Osteocyte (in vitro differentiated cells): ENCODE data around the gene RHO. TPM values are rescaled to one million over a fixed set of nuclear protein-coding genes. Genes with fewer than 3 reads are reported as not detected.

Experiments used
- DNase-seq: peaks from one replicate; pipeline ENCODE4 v3.0.0; 2021; ENCODE audit warnings: mixed read lengths; ENCODE audit not compliant: unreplicated experiment; ENCODE audit errors: extremely low spot score
- H3K27ac Mint-ChIP-seq: one replicate; pipeline ENCODE4 v1.8.0; 2021; ENCODE audit warnings: mild to moderate bottlenecking, mixed read lengths; ENCODE audit not compliant: unreplicated experiment
- H3K27me3 Mint-ChIP-seq: one replicate; pipeline ENCODE4 v1.8.0; 2021; ENCODE audit warnings: mixed read lengths; ENCODE audit not compliant: unreplicated experiment
- H3K36me3 Mint-ChIP-seq: one replicate; pipeline ENCODE4 v1.8.0; 2021; ENCODE audit warnings: mixed read lengths; ENCODE audit not compliant: unreplicated experiment
- H3K4me1 Mint-ChIP-seq: one replicate; pipeline ENCODE4 v1.8.0; 2021; ENCODE audit warnings: mixed read lengths; ENCODE audit not compliant: unreplicated experiment
- H3K4me3 Mint-ChIP-seq: one replicate; pipeline ENCODE4 v1.8.0; 2021; ENCODE audit warnings: mild to moderate bottlenecking, moderate library complexity, mixed read lengths; ENCODE audit not compliant: unreplicated experiment
- H3K9me3 Mint-ChIP-seq: one replicate; pipeline ENCODE4 v1.8.0; 2021; ENCODE audit warnings: mixed read lengths; ENCODE audit not compliant: unreplicated experiment
- total RNA-seq: library from RNA; stranded (reverse); gene quantifications from 2 replicates; pipeline ENCODE4 v1.2.1, GENCODE V29; 2021
- TF ChIP-seq, protein P1 (sequence below): fragments of 200-600 bp; sonication (generic); IDR thresholded peaks from 2 replicates; pipeline ENCODE4 v1.5.0; 2021; ENCODE audit warnings: antibody characterized with exemption, mild to moderate bottlenecking, moderate library complexity

The RHO gene
- total RNA-seq, 1 donor from 2014 or later, result not detected

DNA sequence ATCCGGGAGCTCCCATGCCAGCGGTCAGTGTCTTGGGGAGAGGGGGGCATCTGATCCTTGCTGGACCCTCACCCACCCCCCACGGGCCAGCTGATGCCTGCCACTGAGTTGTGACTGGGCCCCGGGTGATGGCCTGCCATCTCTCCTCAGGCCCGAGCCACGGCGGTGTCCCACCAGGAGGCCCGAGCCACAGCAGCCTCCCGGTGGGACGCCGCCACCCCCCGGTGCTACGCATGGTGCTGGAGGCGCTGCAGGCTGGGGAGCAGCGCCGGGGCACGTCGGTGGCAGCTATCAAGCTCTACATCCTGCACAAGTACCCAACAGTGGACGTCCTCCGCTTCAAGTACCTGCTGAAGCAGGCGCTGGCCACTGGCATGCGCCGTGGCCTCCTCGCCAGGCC lies 18.8 kb downstream of the RHO start:
- TF ChIP-seq, protein P1, sequence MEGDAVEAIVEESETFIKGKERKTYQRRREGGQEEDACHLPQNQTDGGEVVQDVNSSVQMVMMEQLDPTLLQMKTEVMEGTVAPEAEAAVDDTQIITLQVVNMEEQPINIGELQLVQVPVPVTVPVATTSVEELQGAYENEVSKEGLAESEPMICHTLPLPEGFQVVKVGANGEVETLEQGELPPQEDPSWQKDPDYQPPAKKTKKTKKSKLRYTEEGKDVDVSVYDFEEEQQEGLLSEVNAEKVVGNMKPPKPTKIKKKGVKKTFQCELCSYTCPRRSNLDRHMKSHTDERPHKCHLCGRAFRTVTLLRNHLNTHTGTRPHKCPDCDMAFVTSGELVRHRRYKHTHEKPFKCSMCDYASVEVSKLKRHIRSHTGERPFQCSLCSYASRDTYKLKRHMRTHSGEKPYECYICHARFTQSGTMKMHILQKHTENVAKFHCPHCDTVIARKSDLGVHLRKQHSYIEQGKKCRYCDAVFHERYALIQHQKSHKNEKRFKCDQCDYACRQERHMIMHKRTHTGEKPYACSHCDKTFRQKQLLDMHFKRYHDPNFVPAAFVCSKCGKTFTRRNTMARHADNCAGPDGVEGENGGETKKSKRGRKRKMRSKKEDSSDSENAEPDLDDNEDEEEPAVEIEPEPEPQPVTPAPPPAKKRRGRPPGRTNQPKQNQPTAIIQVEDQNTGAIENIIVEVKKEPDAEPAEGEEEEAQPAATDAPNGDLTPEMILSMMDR, result no peak
- Mint-ChIP-seq H3K36me3 (no peaks in the 10 kb centered on the region), H3K9me3 (no peaks in the 10 kb centered on the region), H3K27ac (no peak overlapping the region), H3K4me3 (no peak overlapping the region), H3K4me1 (peaks cover 8% of the 10 kb centered on the region), H3K27me3 (no peaks in the 10 kb centered on the region)
- no peak for DNase-seq

DNA sequence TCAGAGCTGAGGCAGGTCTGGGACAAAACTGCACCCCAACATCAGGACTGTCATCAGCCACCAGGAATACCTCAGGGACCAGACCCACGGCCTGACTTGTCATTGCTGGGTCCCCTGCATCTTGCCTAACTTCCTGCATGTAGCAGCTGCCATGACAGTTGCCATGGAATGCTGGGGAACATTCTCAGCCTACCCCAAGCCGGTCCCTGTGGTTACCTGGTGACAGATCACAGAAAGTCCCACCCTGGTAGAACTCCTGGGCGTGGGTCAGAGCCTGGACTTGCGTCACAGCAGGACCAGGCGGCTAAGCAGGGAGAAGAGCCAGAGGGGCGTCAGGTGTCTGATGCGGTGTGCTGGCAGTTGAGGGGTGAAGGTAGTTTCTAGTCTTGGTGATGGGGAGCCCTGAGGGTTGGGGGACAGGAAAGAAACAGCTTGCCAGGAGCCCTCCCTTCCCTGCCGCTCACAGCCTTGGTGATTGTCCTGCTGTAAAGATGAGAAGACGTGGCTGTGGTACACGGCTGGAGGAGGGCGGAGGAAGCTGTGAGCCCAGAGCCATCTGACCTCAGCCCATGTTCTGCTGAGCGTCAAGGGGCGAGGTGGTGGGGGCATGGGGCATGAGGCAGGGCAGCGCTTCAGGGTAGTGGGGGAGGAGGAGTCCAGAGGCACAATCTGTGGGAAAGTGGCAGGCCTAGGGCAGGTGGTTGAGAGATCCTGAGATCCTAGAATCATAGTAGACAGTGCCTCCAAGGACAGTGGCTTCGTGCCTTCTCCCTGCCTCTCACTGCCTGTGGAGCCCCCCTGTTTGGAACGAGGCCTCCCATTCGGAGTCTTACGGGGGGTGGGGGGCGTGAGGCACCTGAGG lies 19.9 kb downstream of the RHO start:
- TF ChIP-seq, protein P1, result no peak
- no peak overlapping the region for H3K27ac Mint-ChIP-seq
- H3K4me3 Mint-ChIP-seq, result no peak overlapping the region
- no peaks in the 10 kb centered on the region for H3K36me3 Mint-ChIP-seq
- H3K9me3 Mint-ChIP-seq, result no peaks in the 10 kb centered on the region
- DNase-seq, result no peak
- peaks cover 17% of the 10 kb centered on the region for H3K4me1 Mint-ChIP-seq
- no peaks in the 10 kb centered on the region for H3K27me3 Mint-ChIP-seq

DNA sequence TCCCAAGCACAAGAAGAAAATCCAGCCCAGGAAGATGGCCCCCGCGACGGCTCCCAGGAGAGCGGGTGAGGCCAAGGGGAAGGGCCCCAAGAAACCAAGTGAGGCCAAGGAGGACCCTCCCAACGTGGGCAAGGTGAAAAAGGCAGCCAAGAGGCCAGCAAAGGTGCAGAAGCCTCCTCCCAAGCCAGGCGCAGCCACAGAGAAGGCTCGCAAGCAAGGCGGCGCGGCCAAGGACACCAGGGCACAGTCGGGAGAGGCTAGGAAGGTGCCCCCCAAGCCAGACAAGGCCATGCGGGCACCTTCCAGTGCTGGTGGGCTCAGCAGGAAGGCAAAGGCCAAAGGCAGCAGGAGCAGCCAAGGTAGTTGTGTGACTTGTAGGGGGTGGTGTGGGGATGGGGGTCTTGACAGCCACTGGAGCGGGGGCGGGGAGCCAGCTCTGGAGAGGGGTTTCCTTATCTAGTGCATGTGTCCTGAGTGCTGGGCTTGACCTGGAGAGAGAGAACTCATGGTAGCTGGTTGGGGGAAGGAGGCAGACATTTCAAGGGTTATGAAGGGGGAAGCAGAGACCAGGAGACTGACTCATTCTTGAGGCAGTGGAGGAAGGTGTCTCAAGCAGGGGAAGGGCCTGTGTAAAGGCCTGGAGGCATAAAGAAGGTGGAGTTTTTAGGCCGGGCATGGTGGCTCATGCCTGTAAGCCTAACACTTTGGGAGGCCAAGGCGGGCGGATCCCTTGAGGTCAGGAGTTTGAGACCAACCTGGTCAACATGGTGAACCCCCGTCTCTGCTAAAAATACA lies 20.8 kb downstream of the RHO start:
- Mint-ChIP-seq H3K36me3 (no peaks in the 10 kb centered on the region), H3K4me3 (no peak overlapping the region), H3K9me3 (no peaks in the 10 kb centered on the region), H3K27ac (no peak overlapping the region), H3K4me1 (peaks cover 26% of the 10 kb centered on the region), H3K27me3 (no peaks in the 10 kb centered on the region)
- DNase-seq, result no peak
- TF ChIP-seq, protein P1, result no peak

DNA sequence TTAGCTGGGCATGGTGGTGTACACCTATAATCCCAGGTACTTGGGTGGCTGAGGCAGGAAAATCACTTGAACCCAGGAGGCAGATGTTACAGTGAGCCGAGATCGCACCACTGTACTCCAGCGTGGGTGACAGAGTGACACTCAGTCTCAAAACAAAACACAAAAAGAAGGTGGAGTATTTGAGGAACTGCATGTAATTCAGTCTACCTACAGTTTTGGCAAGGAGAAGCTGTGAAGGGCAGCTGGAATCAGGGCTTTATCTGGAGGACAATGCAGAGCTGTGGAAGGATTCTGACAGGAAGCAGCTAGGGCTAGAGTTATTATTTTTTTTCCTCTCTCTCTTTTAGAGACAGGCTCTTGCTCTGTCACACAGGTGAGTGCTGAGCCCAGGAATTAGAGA lies 21.4 kb downstream of the RHO start:
- DNase-seq, result no peak
- no peaks in the 10 kb centered on the region for H3K27me3 Mint-ChIP-seq
- no peak overlapping the region for H3K4me3 Mint-ChIP-seq
- no peaks in the 10 kb centered on the region for H3K9me3 Mint-ChIP-seq
- H3K4me1 Mint-ChIP-seq, result peaks cover 32% of the 10 kb centered on the region
- H3K36me3 Mint-ChIP-seq, result peaks cover 3% of the 10 kb centered on the region
- no peak overlapping the region for H3K27ac Mint-ChIP-seq
- TF ChIP-seq, protein P1, result no peak
